Erythroblast (primary cell): ENCODE data around the gene TMEM266.

Experiments
- GATA1 ChIP-seq: IDR thresholded peaks from 2 replicates; pipeline ENCODE4 v1.6.1; 2011; ENCODE audit warnings: low read depth, mild to moderate bottlenecking, control low read depth, low read length, moderate library complexity
- POLR2A ChIP-seq: IDR thresholded peaks from 2 replicates; pipeline ENCODE4 v1.6.1; 2011; ENCODE audit warnings: mild to moderate bottlenecking, low read length

- TF ChIP-seq POLR2A (no peak), GATA1 (no peak)
These were observed 59.0 kb downstream of the TMEM266 start for GRCh38 chr15:76118767-76119166.
